ENCODE results near the gene TYROBP.

Gene TYROBP

DNA sequence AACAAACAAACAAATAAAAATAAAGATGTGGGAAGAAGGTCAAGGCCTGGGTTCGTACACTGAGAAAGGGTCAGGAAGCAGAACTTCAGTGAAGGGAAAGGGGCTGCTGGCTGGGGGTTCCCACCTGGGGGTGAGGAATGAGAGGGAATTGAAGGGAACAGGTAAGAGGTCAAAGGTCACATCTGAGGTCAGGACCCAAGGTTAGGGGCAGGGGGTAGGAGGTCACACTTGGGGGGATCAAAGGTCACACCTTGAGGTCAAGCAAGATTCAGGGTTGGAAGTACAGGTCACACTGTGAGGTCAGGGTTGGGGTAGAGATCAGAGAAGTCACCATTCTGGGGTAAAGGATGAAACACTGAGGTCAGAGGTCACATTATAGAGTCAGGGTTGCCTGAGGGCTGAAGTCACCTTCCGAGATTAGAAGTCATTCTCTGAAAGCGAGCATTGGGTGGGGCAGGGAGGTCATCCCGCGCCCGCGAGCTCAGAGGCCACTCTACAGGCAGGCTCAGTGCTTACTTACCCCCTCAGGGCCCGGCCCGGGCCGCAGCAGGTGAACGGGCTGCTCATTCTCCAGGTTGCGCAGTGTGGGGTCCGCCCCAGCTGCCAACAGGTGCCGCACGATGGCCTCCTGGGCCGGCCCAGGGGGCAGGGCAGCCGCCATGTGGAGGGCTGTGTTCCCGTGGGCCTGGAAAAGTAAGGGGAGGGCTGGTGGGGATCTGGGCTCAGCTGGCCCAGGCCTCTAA lies 18.6 kb downstream of the TYROBP start:
- H4K20me1 ChIP-seq (ENCODE audit: insufficient read depth), result no peaks in the 10 kb centered on the region
- no peak overlapping the region for H2AFZ ChIP-seq (ENCODE audit: low read depth)
- H3K4me3 ChIP-seq (IDR thresholded peaks at IDR 0.05; ENCODE audit: insufficient read depth, low read depth, low read length), result no peak overlapping the region
- H3K4me2 ChIP-seq, result no peak overlapping the region
- no peak overlapping the region for H3K9ac ChIP-seq
- H3K27ac ChIP-seq, result no peak overlapping the region
- no peaks in the 10 kb centered on the region for H3K36me3 ChIP-seq (ENCODE audit: insufficient read depth)
- no peaks in the 10 kb centered on the region for H3K4me1 ChIP-seq (ENCODE audit: low read depth, poor library complexity, severe bottlenecking)
- TF ChIP-seq, protein P1, sequence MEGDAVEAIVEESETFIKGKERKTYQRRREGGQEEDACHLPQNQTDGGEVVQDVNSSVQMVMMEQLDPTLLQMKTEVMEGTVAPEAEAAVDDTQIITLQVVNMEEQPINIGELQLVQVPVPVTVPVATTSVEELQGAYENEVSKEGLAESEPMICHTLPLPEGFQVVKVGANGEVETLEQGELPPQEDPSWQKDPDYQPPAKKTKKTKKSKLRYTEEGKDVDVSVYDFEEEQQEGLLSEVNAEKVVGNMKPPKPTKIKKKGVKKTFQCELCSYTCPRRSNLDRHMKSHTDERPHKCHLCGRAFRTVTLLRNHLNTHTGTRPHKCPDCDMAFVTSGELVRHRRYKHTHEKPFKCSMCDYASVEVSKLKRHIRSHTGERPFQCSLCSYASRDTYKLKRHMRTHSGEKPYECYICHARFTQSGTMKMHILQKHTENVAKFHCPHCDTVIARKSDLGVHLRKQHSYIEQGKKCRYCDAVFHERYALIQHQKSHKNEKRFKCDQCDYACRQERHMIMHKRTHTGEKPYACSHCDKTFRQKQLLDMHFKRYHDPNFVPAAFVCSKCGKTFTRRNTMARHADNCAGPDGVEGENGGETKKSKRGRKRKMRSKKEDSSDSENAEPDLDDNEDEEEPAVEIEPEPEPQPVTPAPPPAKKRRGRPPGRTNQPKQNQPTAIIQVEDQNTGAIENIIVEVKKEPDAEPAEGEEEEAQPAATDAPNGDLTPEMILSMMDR (conservative IDR thresholded peaks at IDR 0.05; ENCODE audit: low read depth, low read length), result no peak
- H3K27me3 ChIP-seq (ENCODE audit: insufficient read depth, low read depth), result no peaks in the 10 kb centered on the region
- H3K79me2 ChIP-seq (ENCODE audit: insufficient read depth, low read depth), result no peaks in the 10 kb centered on the region

- no peaks in the 10 kb centered on the region for H3K36me3 ChIP-seq (ENCODE audit: insufficient read depth)
- no peaks in the 10 kb centered on the region for H3K79me2 ChIP-seq (ENCODE audit: insufficient read depth, low read depth)
- H3K9ac ChIP-seq, result no peak overlapping the region
- no peaks in the 10 kb centered on the region for H3K4me1 ChIP-seq (ENCODE audit: low read depth, poor library complexity, severe bottlenecking)
- no peaks in the 10 kb centered on the region for H4K20me1 ChIP-seq (ENCODE audit: insufficient read depth)
- no peaks in the 10 kb centered on the region for H3K27me3 ChIP-seq (ENCODE audit: insufficient read depth, low read depth)
- no peak overlapping the region for H3K4me3 ChIP-seq (IDR thresholded peaks at IDR 0.05; ENCODE audit: insufficient read depth, low read depth, low read length)
- H3K27ac ChIP-seq, result no peak overlapping the region
- H3K4me2 ChIP-seq, result no peak overlapping the region
- TF ChIP-seq, protein P1 (conservative IDR thresholded peaks at IDR 0.05; ENCODE audit: low read depth, low read length), result no peak
- no peak overlapping the region for H2AFZ ChIP-seq (ENCODE audit: low read depth)
Observed at GRCh38 chr19:35888398-35888797, 19.7 kb downstream of the TYROBP start.

DNA sequence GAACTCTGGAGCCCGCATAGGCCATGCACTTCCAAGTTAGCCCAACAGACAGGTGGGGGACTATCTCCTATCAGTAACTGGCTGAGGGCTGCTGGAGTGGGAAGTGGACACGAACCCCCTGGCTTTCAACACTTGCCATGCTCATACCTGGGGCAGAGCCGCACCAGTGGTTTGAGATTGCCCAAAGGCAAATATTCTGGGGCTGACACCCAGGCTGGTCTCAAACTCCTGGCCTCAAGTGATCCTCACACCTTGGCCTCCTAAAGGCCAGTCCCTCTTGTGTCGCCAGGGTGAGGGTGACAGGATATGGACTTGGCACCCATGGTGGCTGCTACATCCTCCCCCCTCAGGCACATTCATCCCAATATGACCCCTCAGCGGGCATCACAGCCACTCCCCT lies 20.9 kb downstream of the TYROBP start:
- H3K9ac ChIP-seq, result no peak overlapping the region
- H3K36me3 ChIP-seq (ENCODE audit: insufficient read depth), result no peaks in the 10 kb centered on the region
- peaks cover 4% of the 10 kb centered on the region for H3K4me1 ChIP-seq (ENCODE audit: low read depth, poor library complexity, severe bottlenecking)

DNA sequence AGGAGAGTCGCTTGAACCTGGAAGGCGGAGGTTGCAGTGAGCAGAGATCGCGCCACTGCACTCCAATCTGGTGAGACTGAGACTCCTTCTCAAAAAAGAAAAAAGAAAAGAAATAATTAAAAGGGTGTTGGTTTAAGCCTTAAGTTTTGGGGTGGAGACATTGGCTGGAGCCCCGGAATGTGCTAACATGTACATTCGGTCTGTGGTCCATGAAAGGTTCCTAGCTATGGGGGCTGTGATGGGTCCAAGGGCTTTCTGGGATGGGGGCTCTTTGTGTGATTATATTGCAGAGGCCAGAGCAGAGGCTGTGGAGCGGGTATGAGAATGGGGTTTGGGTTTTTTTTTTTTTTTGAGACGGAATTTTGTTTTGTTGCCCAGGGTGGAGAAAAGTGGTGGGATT lies 22.2 kb downstream of the TYROBP start:
- no peak overlapping the region for H3K9ac ChIP-seq
- H4K20me1 ChIP-seq (ENCODE audit: insufficient read depth), result no peaks in the 10 kb centered on the region
- no peaks in the 10 kb centered on the region for H3K36me3 ChIP-seq (ENCODE audit: insufficient read depth)

More for the DNA sequence above, 20.9 kb downstream of the TYROBP start:
- H3K4me2 ChIP-seq, result no peak overlapping the region
- H4K20me1 ChIP-seq (ENCODE audit: insufficient read depth), result no peaks in the 10 kb centered on the region
- no peak overlapping the region for H3K4me3 ChIP-seq (IDR thresholded peaks at IDR 0.05; ENCODE audit: insufficient read depth, low read depth, low read length)
- TF ChIP-seq, protein P1 (conservative IDR thresholded peaks at IDR 0.05; ENCODE audit: low read depth, low read length), result no peak
- no peak overlapping the region for H2AFZ ChIP-seq (ENCODE audit: low read depth)
- H3K27ac ChIP-seq, result no peak overlapping the region
- no peaks in the 10 kb centered on the region for H3K79me2 ChIP-seq (ENCODE audit: insufficient read depth, low read depth)
- H3K27me3 ChIP-seq (ENCODE audit: insufficient read depth, low read depth), result no peaks in the 10 kb centered on the region; the same call in 1 of the 2 replicates

More for the DNA sequence above, 22.2 kb downstream of the TYROBP start:
- H3K27me3 ChIP-seq (ENCODE audit: insufficient read depth, low read depth), result peaks cover under 1% of the 10 kb centered on the region; the same call in 1 of the 2 replicates
- TF ChIP-seq, protein P1 (conservative IDR thresholded peaks at IDR 0.05; ENCODE audit: low read depth, low read length), result no peak
- no peak overlapping the region for H3K4me3 ChIP-seq (IDR thresholded peaks at IDR 0.05; ENCODE audit: insufficient read depth, low read depth, low read length)
- H2AFZ ChIP-seq (ENCODE audit: low read depth), result no peak overlapping the region
- H3K4me1 ChIP-seq (ENCODE audit: low read depth, poor library complexity, severe bottlenecking), result peaks cover 5% of the 10 kb centered on the region
- no peak overlapping the region for H3K4me2 ChIP-seq
- H3K79me2 ChIP-seq (ENCODE audit: insufficient read depth, low read depth), result no peaks in the 10 kb centered on the region
- no peak overlapping the region for H3K27ac ChIP-seq
